B cell (primary cell): ENCODE data around the gene ETS1.

Source experiments
- CTCF ChIP-seq: fragments of 200-600 bp; IDR thresholded peaks from one replicate; pipeline ENCODE4 v1.8.0; 2022; ENCODE audit warnings: antibody characterized with exemption, mild to moderate bottlenecking
- EZH2 ChIP-seq: IDR thresholded peaks from 2 replicates; pipeline ENCODE4 v1.6.1; 2012; ENCODE audit warnings: borderline replicate concordance, low read depth, mild to moderate bottlenecking, moderate library complexity, low read length; ENCODE audit not compliant: insufficient read depth, poor library complexity, severe bottlenecking

- TF ChIP-seq CTCF (no peak), EZH2 (no peak)
Observed at GRCh38 chr11:128457874-128458273, 129.5 kb downstream of the ETS1 start.
